T-helper 22 cell (primary cell): ENCODE measurements around the gene CORO2A.

ENCODE experiments used
- DNase-seq: peaks from one replicate; pipeline ENCODE4 v3.0.0-alpha.2; 2020; ENCODE audit warnings: low read depth

CORO2A gene

GRCh38 chr9:98192503-98193335 lies at the start of gene CORO2A:
Gene CORO2A (minus strand): TSS chr9:98192637. CDS start chr9:98157660, 34,977 bp downstream.
- peak; percentile 68 for DNase-seq

GRCh38 chr9:98241357-98242300 lies 49.2 kb upstream of the CORO2A start:
- DNase-seq: no peak

GRCh38 chr9:98240475-98240874 lies 48.0 kb upstream of the CORO2A start:
- no peak for DNase-seq

- DNase-seq: no peak
Measured at GRCh38 chr9:98236901-98237487, 44.6 kb upstream of the CORO2A start.

- DNase-seq: no peak
Measured at GRCh38 chr9:98235126-98235525, 42.7 kb upstream of the CORO2A start.

- no peak for DNase-seq
Measured at GRCh38 chr9:98234245-98234825, 41.9 kb upstream of the CORO2A start.

GRCh38 chr9:98232926-98233325 lies 40.5 kb upstream of the CORO2A start:
- DNase-seq: no peak

GRCh38 chr9:98231770-98232478 lies 39.5 kb upstream of the CORO2A start:
- DNase-seq: no peak

GRCh38 chr9:98230789-98231188 lies 38.4 kb upstream of the CORO2A start:
- no peak for DNase-seq

GRCh38 chr9:98230304-98230703 lies 37.9 kb upstream of the CORO2A start:
- DNase-seq: no peak

- DNase-seq: no peak
Measured at GRCh38 chr9:98229620-98230019, 37.2 kb upstream of the CORO2A start.

GRCh38 chr9:98229090-98229395 lies 36.6 kb upstream of the CORO2A start:
- no peak for DNase-seq

GRCh38 chr9:98228392-98229089 lies 36.1 kb upstream of the CORO2A start:
- no peak for DNase-seq

- no peak for DNase-seq
Measured at GRCh38 chr9:98227883-98228282, 35.4 kb upstream of the CORO2A start.

- DNase-seq: no peak
Measured at GRCh38 chr9:98226957-98227356, 34.5 kb upstream of the CORO2A start.

- DNase-seq: no peak
Measured at GRCh38 chr9:98226516-98226915, 34.1 kb upstream of the CORO2A start.

- DNase-seq: no peak
Measured at GRCh38 chr9:98225015-98225442, 32.6 kb upstream of the CORO2A start.

- no peak for DNase-seq
Measured at GRCh38 chr9:98222885-98223691, 30.7 kb upstream of the CORO2A start.

- DNase-seq: no peak
Measured at GRCh38 chr9:98220911-98221310, 28.5 kb upstream of the CORO2A start.

- DNase-seq: no peak
Measured at GRCh38 chr9:98219794-98220370, 27.4 kb upstream of the CORO2A start.
